Measurements from ENCODE around the gene KRT82.

DNA sequence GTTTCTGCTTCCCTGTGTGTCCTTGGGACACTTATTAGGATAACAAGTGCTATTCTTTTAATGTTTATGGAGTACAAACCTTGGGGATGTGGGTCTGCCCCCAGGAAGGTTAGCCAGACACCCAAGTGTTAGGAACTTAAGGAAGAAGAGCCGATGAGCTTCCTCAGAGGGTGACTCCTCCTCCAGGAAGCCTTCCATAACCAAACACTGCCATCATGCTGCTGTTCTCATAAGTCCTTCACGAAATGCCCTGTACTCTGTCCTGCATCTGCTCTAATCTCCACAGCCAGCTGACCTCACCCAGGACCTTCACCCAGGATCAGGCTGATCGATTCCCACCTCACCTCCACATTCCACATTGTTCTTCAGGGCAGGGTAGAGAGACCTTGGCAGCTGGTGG lies 37.6 kb downstream of the KRT82 start:
- TF ChIP-seq, protein P1, sequence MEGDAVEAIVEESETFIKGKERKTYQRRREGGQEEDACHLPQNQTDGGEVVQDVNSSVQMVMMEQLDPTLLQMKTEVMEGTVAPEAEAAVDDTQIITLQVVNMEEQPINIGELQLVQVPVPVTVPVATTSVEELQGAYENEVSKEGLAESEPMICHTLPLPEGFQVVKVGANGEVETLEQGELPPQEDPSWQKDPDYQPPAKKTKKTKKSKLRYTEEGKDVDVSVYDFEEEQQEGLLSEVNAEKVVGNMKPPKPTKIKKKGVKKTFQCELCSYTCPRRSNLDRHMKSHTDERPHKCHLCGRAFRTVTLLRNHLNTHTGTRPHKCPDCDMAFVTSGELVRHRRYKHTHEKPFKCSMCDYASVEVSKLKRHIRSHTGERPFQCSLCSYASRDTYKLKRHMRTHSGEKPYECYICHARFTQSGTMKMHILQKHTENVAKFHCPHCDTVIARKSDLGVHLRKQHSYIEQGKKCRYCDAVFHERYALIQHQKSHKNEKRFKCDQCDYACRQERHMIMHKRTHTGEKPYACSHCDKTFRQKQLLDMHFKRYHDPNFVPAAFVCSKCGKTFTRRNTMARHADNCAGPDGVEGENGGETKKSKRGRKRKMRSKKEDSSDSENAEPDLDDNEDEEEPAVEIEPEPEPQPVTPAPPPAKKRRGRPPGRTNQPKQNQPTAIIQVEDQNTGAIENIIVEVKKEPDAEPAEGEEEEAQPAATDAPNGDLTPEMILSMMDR (IDR thresholded peaks at IDR 0.05 in 8 of 11, conservative IDR thresholded peaks at IDR 0.05 in 3 of 11): no peak
- no peak for TF ChIP-seq POLR2A (IDR thresholded peaks at IDR 0.05)
- TF ChIP-seq POLR2AphosphoS5 (IDR thresholded peaks at IDR 0.05): no peak

All from spleen (tissue), 7 donors.